NCI-H187 treated with DMSO at 0.1 percent for 48 hours (cell line): ENCODE results near the gene PINK1.

Experiments
- DNase-seq: peaks from one replicate; lab custom pipeline; 2025; lab: John Stamatoyannopoulos, UW

The PINK1 gene

DNA sequence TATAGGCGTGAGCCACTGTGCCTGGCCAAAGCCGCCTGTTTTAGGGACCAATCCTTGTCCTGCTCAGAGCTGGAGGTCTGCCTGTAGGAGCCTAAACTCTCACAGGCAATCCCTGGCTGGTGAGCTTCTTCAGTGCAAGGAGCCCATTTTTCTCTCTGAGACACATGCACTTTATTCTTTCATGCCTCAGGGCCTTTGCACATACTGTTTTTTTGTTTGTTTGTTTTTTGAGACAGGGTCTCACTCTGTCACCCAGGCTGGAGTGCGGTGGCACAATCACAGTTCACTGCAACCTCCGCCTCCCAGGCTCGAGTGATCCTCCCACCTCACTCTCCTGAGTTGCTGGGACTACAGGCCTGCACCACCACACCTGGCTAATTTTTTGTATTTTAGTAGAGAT lies 21.6 kb upstream of the PINK1 start:
- no peak for DNase-seq

DNA sequence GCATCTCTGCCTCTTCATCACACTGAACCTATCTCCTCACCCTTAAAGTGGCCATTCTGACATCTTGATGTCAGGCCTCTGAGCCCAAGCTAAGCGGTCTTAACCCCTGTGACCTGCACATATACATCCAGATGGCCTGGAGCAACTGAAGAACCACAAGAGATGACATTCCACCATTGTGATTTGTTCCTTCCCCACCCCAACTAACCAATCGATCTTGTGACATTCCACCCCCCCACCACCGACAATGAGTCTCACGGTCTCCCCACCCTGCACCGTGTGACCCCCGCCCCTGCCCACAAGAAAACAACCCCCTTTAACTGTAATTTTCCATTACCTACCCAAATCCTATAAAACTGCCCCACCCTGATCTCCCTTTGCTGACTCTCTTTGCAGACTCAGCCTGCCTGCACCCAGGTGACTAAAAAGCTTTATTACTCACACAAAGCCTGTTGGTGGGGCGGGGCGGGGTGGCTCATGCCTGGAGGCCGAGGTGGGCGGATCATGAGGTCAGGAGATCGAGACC lies 21.0 kb upstream of the PINK1 start:
- no peak for DNase-seq

DNA sequence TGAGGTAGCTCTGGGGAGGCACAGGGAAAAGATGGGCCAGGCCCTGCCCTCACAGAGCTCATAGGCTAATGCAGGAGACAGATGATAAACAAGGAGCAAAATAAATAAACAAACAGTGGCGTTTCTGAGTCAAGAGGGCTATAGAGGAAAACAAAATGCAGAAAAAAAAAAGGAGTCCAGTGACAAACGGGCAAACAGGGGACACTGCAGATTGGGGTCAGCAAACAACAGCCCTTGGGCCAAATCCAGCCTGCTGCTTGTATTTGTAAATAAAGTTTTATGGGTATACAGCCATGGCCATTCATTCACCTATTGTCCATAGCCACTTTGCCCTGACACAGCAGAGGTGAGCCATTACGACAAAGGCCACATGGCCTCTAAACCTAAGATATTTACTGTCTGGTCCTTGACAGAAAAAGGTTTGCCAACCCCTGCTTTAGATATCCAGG lies 19.1 kb upstream of the PINK1 start:
- no peak for DNase-seq

DNA sequence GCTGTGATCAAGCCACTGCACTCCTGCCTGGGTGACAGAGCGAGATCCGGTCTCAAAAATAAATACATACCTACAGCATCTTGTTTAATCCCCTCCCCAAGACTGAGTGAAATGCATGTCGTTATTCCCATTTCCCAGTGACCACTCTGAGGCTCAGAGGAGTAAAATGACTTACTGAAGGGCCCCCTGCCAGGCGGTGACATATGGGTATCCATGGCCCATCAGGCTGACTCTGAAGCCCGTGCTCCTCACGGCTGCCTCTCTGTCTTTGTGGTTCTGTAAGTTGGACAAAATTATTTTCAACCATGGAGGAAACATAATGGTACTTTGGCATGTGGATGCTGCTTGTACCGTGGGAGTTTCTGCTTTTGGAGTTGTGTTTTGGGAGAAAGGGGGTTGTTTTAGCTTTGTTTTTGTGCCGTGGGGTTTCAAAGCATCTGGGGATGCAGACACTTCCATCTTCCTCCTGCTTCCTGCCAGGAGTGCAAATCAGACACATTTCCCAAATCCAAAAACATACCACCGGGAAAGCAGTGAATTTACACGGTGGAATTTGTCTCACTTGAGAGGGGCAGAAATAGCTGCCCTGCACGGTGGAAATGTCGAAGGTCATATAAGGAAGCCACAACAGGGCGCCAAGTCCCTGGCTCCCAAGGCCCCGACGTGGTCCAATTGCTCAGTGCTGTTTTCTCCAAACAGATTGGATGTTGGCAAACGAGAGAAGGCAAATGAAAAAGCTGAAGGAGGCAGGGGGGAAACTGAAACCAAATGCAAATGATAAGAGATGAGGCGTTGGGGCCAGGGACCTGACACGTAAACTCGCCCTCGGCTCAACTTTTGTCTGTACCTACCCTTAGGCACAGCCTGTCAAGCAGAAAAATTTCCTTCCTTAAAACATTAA lies 17.1 kb upstream of the PINK1 start:
- no peak for DNase-seq

DNA sequence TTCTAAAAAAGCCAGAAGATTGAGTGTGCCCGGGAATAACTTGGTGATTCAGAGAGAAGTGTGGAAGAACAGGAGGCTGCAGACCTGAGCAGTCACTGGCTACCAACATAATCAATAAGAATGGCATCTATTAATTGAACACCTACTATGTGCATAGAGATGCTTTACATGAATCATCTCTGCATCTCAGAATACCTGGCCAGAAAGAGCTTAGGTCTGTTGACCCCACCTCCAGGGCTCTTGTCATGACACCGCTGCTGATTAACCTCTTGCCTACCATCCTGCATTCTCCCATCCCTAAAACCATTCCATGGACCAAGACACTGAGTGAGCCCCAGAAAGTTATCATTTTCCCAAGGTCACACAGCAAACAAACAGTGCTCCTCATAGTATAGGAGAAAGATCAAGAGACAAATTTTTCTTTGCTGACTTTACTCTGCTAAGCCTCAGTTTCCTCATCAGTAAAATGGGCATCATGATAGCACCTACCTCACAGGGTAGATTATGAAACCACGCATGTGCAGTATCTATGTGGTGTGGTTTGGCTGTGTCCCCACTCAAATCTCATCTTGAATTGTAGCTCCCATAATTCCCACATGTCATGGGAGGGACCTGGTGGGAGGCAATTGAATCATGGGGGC lies 16.3 kb upstream of the PINK1 start:
- no peak for DNase-seq

DNA sequence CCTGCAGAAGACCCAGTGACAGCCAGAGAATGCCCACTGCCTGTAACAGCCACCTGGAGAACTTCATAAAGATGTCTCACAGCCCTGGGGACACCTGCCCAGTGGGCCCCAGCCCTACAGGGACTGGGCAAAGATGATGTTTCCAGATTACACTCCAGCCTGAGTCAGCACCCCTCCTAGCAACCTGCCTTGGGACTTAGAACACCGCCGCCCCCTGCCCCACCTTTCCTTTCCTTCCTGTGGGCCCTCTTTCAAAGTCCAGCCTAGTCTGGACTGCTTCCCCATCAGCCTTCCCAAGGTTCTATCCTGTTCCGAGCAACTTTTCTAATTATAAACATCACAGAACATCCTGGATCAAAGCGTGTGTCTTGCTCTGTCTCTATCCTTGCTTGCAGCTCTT lies 14.7 kb upstream of the PINK1 start:
- no peak for DNase-seq

DNA sequence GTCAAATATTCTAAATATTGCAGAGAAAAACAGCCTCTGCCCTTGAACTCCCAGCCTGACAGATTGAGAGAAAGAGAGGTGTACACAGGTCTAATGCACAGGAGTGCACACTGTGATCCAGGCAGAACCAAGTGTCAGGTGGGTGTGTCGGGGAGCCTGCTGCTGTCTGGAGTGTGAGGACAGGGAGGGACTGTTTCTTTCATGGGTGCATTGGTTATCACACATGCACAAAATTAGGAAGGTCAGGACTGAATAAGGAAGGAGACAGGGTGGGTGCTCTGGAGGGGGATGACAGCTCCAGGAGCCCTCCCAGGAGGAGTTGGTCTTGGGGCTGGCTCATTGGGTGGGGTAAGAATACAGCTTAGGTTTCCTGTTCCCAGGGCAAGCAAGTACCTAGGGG lies 13.3 kb upstream of the PINK1 start:
- DNase-seq, result no peak

DNA sequence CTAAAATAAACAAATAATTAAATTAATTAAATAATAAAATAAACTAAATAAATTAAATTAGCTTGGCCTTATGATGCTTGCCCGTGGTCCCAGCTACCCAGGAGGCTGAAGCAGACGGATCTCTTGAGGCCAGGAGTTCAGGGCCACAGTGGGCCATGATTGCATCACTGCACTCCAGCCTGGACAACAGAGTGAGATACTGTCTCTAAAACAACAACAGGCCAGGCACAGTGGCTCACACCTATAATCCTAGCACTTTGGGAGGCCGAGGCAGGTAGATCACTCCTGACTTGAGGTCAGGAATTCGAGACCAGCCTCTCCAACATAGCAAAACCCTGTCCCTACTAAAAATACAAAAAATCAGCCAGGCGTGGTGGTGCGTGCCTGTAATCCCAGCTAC lies 12.2 kb upstream of the PINK1 start:
- no peak for DNase-seq

DNA sequence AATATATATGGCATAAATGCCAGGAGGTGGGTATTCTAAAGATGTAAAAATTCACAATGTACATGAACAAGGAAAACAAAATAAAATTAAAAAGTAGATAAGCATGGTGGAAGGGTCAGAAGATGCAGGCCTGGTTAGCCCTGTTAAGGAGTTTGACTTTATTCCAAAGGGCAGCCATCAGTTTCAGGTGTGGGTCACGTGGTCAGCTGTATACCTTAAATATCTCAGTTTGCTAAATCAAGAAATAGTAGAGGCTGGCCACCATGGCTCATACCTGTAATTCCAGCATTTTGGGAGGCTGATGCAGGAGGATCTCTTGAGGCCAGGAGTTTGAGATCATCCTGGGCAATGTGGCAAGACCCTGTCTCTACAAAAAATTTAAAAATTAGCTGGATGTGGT lies 8.5 kb upstream of the PINK1 start:
- no peak for DNase-seq

DNA sequence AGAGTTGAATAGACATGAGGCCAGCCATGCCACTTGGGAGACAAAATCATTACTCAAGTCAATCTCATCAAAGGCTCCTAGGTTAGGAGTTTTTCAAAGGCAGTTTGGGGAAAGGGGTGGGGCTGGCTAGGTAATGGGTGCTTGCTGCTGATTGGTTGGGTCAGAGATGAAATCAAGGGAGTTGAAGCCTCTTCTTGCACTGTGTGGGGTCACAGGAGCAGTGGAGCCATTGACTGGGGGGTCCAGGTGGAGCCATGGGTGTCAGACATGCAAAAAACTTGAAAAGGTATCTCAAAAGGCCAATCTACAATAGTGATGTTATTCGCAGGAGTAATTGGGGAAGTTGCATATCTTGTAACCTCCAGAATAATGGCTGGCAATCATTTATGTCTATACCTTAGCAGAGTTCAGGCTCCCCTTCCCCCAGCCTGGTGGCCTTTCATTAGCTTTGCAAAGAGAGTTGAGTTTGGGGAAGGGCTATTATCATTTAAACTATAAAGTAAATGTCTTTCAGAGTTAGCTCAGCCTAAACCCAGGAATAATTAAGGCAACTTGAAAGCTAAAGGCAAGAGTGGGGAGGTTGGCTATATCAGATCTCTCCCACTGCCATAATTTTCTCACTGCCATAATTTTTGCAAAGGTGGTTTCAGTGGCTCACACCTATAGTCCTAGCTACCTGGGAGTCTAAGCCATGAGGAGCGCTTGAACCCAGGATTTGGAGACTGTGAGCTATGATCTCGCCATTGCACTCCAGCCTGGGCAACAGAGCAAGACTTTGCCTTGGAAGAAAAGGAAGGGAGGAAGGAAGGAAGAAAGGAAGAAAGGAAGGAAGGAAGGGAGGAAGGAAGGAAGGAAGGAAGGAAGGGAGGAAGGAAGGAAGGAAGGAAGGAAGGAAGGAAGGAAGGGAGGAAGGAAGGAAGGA lies 7.8 kb upstream of the PINK1 start:
- DNase-seq, result no peak

DNA sequence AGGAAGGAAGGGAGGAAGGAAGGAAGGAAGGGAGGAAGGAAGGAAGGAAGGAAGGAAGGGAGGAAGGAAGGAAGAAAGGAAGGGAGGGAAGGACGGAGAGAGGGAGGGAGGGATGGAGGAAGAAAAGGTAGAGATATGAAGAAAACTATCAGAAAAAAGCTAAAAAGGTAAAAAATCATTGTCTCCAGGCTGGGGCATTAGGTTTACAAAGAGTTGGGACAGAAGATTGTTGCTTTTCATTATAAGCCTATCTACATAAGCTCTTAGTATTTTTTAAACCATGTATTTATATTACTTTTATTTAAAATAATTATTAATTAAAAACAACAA lies 7.2 kb upstream of the PINK1 start:
- DNase-seq, result no peak

DNA sequence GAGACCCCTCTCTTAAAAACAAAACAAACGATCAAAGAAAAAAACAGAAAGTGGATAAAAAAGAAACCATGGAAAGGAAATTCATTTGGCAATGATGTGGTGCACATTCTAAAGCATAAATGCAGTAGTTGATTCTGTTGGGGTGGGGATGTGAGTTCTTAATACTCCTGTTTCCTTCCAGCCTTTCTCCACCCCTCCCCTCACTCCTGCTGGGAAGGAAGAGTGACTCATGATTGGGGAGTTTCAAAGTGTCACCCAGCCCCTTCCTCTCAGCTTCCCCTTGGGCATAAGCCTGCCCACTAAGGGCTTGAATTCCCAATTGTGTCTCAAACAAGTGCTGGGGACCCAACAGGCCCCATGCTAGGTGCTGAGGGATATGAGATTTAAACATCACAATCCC lies 6.7 kb upstream of the PINK1 start:
- DNase-seq, result no peak

DNA sequence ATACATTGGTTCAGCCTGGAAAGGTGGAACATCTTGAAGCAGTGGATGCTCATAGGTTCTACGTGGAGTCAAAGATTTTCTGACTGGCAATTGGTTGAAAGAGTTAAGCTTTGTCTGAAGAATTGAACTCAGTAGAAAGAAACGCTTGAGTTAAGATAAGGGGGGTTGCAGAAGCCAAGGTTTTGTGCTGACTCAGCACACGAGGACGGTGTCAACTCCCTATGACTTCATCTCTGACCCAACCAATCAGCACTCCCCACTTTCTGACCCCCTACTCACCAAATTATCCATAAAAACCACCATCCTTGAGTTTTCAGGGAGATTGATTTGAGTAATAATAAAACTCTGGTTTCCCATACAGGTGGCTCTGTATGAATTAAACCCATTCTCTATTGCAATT lies 2.5 kb upstream of the PINK1 start:
- no peak for DNase-seq

DNA sequence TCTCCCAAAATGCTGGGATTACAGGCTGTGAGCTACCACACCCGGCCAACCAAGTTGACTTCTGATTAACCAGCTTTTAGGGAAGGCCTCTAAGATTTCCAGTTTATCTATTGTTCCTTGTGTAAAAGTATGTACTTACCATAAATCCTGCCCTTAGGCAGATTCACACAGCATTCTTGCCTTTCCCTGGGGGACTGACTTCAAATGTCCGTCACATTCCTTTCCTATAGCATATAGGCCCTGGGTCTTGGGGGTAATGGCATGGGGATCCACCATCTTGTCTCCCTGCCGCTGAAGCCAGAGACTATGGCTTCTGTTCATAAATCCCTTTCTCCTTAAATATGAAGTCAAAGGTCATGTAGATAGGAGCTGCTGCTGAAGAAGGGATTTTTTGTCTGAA lies 872 bp upstream of the PINK1 start:
- DNase-seq, result no peak

DNA sequence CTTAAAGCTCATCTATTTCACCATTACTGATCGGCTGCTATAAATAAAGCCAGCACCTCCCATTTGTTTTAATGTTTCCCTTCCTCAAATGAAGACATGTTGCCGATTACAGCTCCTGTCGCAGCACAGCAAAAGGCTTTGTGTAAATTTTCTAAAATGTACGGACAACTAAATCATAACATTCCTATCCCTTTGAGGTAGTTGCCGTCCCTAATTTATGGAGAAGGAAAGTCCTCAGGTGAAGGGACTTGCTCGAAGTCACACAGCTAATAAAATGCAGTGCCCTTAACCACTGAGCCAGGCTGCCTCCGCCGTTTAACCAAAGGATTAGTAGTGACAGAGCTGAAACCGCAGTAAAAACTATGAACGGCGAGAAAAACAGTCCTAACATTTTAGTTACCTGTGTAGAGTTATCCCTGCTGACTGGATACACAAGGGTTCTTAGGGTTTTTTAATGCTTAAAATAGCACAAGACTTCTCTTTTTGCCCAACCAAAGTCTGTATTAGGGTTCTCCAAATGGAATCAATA lies 871 bp downstream of the PINK1 start:
- no peak for DNase-seq

DNA sequence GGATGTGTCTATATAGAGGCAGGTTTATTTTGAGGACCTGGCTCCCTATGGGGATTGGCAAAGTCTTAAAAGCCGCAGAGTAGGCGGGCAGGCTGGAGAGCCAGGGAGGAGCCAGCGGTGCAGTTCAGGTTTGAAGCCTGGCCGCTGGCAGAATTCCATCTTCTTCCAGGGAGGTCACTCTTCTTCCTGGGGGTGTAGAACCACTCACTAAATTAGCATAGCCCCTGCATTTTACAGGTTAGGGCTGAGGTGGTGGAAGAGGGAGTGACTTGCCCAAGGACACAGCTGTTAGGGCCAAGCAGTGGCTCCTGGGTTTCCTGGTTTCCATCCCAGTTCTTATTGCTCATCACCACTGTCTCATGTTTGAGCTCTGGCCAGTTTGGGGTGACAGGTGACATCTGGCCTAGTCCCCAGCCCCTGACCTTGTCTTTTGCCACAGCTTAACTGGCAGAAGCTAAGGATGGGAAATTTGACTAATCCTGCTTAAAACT lies 1.4 kb downstream of the PINK1 start:
- no peak for DNase-seq

DNA sequence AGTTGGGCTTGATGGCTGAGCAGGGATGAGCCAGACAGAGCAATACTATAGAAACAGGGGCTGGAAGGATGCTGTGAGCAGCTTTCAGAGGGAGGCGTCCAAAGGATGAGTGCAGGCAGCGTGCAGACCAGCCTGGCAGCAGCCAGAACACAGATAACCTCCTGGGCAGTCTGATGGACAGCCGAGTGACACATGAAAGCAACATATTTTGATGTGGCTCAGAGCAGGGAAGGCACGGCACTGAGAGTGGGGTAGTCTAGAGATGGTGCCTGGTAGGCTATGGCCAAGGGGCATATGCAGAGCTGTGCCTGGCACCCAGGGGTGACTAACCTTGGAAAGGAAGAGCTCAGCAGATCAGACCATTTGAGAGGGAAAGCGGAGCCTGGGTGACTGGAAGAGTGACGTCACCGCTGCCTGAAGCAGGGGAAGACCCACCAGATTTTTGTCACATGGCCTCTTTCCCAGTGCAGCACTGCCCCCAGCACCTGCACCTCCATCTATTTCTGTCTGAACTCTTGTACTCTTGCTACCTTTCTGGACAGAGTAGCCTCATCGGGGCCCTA lies 3.6 kb downstream of the PINK1 start:
- DNase-seq, result no peak

DNA sequence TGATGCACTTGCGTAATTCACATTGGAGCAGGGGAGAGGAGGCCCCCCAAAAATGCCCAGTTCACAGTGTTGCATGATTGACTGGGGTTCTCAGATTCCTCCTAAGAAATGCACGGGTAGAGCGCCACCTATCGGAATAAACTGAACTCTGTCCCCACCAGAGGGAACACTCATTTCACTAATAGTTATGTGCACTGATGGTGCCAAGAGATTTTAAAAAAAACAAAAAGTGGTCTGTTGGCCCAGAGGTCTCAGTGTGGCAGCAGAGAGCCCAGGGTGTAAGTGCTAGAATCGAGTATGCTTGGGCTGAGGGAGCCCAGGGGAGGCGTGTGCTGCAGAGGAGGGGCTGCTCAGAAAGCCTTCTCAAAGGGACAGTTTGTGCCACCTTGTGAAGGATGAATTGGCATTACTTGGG lies 6.9 kb downstream of the PINK1 start:
- DNase-seq, result no peak

DNA sequence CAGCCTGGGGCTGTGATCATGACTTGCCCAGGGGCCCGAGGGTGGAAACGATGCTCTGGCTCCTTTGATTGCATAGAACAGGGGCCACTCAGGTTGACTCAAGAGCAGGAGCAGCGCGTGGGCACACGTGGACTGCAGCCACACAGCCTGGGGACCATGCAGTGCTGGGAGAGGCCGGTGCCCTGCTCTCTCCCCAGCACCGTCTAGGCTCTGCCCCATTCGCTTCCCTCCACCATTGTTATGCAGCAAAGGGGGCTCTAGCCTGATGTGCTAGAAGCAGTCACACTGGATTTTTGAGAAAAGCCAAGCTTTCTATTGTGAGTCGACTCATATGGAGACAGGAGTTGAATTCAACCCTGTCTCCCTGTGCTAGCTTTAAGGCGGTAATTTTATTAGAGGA lies 8.7 kb downstream of the PINK1 start:
- no peak for DNase-seq

DNA sequence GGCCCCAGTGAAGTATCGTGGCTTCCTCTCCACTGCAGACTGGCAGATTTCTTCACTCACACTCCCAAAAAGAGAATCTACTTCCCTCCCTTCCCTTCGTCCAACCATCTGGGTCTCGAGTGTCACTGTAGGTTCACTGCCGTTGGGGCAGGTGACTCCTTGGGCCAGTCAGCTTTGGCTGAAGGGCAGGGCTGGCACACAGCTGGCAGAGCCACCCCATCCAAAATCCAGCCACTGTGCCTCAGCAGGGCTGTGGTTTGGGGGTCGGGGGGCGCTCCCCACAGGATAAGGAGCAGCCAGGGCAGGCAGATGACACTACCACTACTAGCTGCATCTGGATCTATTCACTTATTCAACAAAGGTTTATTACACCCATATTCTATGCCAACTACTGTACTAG lies 9.8 kb downstream of the PINK1 start:
- no peak for DNase-seq

DNA sequence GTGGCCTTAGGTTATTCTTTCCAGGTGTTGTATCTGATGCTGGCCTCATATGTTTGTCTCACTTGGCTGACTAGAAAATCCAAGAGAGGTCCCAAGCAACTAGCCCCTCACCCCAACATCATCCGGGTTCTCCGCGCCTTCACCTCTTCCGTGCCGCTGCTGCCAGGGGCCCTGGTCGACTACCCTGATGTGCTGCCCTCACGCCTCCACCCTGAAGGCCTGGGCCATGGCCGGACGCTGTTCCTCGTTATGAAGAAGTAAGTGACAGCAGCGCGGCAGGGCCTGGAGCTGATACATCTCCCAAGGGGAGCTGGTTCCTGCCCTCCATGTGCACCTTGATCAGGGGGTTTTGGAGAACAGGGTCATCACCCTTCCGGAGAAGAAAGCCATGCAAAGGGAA lies 11.2 kb downstream of the PINK1 start:
- DNase-seq, result no peak

DNA sequence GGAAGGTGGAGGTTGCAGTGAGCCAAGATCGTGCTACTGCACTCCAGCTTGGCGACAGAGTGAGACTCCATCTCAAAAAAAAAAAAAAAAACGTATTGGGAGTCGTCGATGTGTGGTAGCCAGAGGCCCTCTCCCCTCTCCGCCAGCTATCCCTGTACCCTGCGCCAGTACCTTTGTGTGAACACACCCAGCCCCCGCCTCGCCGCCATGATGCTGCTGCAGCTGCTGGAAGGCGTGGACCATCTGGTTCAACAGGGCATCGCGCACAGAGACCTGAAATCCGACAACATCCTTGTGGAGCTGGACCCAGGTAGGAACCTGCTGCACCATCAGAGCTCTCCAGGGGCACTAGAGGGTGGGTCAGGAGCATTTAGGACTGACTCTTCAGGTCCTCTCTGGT lies 12.2 kb downstream of the PINK1 start:
- DNase-seq, result no peak
